NCI-H1417 (cell line): Measurements from ENCODE around the gene GNPNAT1.
"Not testable (repeated sequence)": the region's sequence is repeated elsewhere in the genome, so short reads cannot be mapped to it uniquely, and the experiment has no call there.

Experiments used
- DNase-seq, 3 experiments: peaks; one replicate each; lab custom pipeline; 2025; lab: John Stamatoyannopoulos, UW

The GNPNAT1 gene

DNA sequence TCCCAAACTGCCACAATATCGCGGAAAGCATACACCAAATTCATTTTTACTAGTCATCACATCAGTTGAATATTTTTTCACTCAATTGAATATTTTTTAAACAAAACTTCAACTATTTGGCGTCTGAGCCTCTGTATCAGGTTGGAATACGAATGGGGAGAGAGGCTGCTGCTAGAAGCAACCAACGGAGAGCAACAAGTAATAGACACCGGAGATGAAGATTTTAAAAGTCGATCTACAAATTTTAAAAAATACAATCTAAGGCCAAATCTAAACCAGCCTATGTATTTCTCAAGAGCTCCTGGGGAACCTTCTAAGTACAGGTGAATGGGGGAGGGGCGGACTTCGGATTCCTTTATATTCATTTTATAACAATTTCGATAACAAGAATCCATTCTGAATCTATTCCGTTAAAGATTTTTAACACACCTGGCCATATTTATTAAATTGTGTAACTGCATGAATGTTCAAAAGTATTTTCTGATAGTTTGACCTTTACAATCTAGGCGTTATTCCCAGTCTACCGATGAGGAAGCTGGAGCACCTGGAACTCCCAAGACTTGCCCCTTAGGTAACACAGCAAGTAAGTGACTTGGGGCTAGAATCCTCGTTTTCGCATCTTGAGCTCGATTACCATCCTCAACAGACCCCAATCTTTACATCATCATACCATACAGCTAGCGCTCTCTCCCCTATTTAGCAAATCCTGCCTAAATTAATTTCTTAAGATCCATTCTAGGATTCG is 1.2 kb downstream of the GNPNAT1 start:
- peak; percentile 11 to 92 (median 79) for DNase-seq

DNA sequence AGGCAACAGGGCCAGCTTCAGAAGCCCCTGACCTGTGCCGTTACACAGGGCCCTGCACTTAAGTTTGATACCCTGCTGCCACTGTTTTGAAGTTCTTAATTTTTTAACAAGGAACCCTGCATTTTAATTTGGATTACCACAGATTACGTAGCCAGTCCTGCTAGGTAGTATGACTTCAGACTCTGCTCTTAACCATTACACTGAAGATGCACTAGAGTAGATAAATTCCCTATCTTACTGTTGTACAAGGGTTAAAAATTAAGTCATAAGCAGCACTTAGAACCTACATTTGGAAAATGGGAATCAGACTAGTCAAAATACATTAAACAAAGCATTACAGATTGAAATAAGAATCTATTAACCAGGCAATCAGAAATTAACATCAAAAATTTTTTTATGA is 2.3 kb downstream of the GNPNAT1 start:
- DNase-seq: no peak

DNA sequence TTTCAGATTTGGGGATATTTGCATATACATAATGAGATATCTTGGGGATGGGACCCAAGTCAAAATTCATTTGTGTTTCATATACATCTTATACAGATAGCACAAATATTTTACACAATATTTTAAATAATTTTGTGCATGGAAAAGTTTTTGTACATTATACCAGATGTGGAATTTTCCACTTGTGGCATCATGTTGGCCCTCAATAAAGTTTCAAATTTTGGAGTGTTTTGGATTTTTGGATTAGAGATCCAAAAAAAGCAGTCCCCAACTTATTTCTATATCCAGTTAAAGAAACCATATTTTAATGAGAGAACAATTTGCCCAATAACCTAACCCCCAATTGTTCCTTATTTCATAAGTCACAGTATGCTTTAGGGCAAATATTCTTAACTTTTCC is 4.5 kb downstream of the GNPNAT1 start:
- DNase-seq: no peak

DNA sequence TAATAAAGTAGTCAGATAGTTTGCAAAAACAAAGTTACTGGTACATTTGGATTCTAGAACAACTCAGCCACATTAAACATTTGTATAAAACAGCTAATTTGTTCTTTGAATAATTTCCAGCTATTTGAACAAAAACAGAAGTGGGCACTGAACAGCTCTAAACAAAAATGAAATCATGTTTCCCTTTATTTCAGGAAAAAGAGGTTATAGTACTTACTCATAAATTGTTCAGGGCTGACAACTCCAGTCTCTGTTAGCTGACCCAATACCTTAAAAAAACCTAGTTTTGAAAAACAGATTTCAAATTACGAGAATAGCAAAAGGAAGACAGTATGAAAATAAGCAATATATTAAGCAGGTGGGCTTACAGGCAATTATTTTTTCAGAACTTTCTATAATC is 8.2 kb downstream of the GNPNAT1 start:
- no peak for DNase-seq

DNA sequence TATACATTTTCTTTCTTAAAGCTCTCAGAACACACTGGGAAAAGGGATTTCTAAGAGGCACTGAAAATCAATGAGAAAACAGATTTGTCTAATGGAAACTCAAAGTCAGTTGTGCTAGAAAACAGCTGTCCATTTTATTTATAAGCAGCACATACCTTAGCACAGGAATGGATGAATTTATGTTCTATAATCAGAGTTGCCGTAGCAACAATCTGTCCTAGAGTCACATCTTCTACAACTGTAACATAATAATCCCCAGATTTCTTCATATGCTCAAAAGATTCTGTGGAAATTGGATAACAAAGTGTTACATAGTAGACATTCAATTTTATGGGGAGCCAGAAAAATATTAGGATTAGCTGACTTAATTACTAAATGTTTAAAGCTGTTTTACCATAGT is 9.8 kb downstream of the GNPNAT1 start:
- no peak for DNase-seq

DNA sequence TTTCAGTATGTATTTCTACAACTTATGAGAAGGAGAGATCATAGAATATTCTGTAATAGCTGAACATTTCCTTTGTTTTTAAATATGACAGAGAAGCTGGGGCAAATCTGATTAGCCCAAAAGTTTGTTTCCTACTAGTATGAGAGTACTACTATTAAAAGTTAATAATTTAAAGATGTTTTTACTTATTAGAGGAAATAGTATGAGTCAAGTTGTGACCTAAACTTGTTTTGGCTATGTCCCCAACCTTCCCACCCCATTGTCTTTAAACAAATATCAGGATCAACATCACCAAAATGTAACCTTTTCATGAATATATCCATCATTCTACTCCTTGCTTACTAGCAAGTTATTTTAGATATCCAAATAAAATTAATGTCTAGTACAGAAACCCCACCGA is 10.5 kb downstream of the GNPNAT1 start:
- DNase-seq: no peak

DNA sequence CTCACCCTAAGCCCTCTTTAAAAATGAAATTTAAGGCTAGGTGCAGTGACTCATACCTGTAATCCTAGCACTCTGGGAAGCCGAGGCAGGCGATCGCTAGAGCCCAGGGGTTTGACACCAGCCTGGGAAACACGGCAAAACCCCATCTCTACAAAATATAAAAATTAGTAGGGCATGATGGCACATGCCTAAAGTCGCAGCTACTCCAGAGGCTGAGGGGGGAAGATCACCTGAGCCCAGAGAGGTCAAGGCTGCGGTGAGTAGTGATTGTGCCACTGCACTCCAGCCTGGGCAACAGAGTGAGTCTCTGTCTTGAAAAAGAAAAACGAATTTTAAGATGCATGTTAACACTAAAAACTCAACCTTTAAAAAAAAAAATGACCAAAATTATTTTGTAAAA is 12.7 kb downstream of the GNPNAT1 start:
- no peak for DNase-seq

DNA sequence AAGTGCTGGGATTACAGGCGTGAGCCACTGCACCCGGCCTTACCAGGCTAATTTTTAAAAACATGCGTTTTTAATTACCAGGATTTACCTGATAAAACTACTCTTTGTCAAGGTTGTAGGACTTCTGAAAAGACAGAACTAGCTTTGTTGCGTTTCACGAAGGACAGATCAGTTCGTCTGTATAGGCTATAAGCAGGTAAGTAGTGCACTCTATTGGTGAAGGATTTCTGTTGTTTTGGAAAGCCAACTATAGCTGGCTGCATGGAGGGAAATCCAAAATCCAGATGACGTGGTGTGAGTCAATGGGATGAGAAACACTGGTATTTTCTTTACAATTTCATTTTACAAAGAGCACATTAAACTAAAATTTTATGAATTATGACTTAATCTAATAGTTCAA is 14.6 kb downstream of the GNPNAT1 start:
- DNase-seq: no peak

DNA sequence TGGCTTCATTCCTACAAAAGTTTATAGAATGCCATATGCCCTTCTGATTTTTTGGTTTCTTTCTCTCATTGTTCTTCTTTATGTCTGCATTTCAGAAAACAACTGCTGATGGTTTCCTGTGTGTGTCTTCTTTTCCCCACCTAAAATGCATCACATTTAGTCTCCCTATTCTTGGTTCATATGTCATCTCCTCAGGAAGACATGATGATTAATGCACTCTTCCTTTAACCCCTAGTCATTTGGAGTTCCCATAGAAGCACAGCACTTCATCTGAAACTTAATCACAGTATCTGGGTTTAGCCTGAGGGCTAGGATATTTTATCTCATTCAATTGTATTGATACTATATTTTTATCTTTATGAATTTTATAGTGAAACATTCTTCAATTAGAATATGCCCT is 21.5 kb downstream of the GNPNAT1 start:
- no peak for DNase-seq

DNA sequence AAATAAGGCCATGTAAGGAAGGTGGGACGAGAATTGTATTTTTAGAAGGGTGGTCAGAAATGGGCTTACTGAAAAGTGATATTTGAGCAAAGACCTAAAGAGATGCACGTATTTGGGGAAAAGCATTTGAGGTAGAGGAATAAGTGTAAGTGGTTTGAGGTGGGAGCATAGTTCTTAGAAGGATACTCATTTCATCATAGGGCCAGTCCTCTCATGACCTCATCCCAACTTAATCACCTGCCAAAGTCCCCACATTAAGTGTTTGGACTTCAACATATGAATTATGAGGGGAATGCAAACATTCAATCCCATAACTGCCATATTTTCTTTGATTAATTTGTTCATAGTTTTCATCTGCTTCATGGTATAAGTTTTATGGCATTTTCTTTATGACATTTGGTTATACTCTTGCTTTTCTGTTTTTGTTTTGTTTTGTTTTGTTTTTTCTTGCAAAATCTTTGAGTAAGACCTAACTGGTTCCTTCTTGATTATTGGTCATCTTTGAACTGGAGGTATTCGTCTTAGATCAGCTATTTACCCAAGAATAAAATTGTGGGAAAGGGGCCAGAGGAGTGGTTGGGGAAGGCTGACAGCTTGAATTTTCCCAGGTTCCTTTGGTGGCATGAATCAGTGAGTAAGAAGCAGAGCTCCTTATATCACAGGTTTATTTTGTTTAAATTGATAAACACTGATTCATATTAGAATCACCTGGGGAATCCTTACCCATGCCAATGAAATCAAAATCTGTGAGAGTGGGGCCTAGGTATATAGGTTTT is 24.2 kb downstream of the GNPNAT1 start:
- no peak for DNase-seq

DNA sequence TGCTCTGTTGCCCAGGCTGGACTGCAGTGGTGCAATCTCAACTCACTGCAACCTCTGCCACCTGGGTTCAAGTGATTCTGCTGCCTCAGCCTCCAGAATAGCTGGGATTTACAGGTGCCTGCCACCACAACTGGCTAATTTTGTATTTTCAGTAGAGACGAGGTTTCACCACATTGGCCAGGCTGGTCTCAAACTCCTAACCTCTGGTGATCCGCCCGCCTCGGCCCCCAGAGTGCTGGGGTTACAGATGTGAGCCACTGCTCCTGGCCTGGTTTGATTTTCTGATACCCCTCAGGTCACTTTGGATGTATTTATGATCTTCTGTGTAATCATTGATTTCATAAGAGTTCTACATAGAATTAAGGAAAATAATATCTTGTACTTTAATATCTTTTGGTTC is 28.5 kb downstream of the GNPNAT1 start:
- DNase-seq: not testable (repeated sequence)

DNA sequence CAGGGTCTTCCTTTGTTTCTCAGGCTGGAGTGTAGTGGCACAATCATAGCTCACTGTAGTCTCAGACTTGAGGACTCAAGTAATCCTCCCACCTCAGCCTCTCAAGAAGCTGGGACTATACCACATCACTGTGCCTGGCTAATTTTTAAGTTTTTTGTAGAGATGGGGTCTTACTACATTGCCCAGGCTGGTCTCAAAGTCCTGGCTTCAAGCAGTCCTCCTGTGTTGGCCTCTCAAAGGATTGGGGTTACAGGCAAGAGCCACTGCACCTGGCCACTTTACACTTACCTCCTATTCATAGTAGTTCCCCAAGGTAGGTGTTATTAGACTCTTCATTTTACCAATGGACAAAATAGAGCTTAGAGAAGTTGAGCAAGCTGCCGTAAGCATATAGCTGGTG is 32.3 kb downstream of the GNPNAT1 start:
- DNase-seq: no peak

DNA sequence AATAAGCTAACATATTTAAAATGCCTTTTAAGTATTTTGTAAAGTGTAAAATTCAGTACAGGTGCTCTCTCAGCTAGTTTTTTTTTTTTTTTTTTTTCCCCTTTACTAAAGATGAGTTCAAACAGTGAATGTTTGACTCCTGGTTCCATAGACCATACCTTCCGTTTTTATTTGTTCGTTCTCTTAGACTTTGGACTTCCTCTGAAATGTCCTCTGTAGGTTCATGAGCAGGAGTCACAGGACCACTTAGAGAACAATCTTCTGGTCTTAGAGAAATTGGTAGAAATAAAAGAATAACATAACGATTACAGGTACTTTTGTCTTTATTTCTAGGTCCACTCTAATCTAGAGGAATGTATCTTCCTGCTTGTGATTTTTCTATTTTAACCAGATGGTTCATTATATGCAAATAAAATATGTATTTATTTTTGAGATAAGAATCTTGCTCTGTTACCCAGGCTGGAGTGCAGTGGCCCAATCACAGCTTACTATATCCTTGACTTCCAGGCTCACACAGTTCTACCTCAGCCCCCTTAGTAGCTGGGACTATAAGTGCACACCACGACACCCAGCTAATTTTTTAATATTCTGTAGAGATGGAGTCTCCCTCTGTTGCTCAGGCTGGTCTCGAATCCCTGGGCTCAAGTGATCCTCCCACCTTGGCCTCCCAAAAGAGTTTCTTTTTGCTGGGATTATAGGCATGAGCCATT is 35.6 kb downstream of the GNPNAT1 start:
- no peak for DNase-seq

DNA sequence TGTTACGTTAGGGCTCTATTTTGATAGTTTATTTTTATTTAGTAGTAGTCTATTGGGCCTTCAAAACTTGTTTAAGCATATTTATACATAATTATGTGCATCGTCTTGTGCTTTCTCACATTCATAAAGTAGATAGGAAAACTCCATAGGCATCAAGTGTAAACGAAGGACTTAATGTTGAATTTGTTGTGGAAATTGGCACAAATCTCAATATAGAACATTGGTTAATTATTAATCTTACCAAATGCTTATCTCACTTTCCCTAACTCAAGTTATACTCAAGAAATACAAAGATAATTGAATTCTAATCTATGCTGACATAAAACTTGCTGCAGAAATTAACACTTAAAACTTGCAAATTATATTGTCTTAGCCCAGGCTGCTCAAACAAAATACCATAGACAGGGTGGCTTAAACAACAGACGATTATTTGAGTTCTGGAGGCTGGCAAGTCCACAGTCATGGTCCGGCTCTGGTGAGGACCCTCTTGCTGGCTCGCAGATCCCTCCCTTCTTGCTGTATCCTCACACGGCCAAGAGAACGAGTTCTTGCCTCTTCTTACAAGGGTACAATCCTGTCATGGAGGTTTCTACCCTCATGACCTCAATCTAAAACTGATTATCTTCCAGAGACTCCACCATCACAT is 42.6 kb downstream of the GNPNAT1 start:
- no peak for DNase-seq

DNA sequence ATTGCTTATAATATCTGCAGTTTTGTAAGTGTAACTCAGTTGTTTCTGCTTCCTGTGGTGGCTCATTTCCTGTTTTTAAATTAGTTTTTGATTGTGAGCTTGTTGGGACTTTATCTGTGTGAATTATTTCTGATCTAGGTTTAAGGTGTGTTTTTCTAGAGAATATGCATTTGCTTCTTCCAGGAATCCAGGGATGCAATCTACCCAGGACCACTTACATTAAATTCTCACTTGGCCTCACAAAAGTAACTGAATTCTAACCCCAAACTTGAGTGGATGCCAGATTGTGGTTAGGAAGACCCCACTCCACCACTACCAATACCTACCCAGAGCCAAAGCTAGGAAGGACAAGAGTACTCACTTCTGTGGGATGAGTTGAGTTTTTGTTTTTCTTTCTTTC is 49.5 kb downstream of the GNPNAT1 start:
- no peak for DNase-seq

DNA sequence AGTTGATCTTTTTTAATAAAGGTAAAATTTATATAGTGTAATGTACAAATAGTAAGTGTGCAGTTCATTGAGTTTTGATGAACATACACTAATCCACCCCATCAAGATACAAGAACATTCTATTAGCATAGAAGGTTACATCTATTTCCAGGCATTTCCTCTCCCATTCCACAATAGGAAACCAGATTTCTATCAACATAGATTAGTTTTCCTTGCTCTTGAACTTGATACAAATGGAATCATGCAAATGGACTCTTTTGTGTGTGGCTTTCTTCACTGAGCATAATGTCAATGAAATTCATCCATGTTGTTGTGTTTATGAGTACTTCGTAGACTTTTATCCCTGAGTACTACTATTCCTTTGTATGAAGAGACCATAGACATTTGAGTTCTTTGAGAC is 50.7 kb downstream of the GNPNAT1 start:
- no peak for DNase-seq

DNA sequence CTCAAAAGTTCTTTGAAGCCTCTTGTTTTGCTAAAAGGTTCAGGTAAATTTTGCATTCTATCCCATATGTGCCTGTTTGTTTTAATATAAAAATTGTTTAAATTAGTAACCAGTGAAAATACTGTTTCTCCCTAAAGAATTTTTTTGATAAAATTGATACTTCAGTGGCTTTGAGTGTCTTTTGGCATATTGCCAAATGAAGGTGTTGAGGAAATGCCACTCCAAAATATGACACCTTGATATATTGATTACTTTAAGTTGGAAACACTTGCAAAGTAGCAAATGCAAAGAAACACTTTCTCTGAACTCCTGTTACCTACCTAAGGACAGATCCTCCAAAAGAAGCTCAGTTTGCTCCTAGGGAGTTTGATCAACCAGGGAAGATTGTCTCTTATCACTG is 53.0 kb downstream of the GNPNAT1 start:
- peak in 1 of 3 experiments; percentile 63 for DNase-seq

DNA sequence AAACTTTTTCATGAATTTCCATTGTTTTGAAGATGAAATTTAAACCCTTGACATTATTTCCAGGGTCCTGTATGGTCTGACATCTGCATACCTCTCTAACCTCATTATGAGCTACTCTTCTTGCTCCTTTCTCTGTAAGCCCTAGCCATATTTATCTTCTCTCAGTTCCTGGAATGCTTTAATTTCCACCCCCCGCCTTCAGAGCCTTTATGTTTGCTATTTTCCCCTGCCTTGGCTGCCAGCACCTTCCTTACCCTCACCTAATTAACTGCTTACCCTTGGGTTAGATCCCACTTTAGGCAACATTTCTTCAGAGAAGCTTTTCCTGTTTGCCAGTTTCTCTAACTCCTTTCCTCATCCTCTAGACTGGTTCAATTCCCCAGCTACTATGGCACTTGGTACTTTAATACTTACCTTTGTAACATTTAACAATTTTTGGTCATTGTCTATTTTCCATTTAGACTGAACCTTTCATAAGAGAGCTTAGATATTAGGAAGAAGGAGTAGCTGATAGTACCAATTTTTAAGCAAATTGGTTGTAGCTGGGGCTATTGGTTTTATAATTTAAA is 55.4 kb downstream of the GNPNAT1 start:
- no peak for DNase-seq

DNA sequence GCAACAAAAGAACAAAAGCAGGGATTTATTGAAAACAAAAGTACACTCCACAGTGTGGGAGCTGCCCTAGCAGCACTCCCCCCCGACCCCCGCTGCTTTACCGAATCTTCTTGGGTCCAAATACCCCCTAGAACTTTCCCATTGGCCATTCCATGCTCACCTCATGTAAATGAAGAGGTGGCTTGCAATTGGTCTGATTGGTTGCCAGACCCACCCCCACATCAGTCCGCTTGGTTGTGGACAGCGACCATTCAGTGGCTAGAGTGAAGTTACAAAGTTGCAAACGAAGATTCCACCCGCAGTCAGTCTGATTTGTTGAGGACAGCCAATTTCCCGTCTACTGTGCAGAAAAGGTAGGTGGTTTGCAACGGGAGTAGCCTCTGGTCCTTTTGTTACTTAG is 57.6 kb downstream of the GNPNAT1 start:
- no peak for DNase-seq

DNA sequence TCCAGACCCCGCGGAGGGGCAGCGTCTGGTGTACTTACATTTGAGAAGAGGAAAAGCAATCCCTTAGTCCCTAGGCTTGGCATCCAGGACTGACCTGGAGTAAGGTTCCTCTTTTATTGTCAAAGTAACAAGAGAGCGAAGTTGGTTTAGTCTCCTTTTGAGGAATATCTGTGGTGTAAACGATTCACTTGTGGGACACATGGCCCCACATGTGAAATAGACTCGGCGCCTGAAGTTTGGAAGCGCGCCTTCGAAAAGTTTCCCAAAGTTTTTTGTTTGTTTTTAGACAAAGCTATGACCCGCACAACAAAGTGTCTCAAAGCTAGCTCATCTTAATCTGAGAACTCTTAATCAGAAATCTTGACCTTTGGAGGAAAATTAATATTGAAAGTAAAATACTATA is 60.7 kb downstream of the GNPNAT1 start:
- DNase-seq: peak in 1 of 3 experiments; percentile 90

DNA sequence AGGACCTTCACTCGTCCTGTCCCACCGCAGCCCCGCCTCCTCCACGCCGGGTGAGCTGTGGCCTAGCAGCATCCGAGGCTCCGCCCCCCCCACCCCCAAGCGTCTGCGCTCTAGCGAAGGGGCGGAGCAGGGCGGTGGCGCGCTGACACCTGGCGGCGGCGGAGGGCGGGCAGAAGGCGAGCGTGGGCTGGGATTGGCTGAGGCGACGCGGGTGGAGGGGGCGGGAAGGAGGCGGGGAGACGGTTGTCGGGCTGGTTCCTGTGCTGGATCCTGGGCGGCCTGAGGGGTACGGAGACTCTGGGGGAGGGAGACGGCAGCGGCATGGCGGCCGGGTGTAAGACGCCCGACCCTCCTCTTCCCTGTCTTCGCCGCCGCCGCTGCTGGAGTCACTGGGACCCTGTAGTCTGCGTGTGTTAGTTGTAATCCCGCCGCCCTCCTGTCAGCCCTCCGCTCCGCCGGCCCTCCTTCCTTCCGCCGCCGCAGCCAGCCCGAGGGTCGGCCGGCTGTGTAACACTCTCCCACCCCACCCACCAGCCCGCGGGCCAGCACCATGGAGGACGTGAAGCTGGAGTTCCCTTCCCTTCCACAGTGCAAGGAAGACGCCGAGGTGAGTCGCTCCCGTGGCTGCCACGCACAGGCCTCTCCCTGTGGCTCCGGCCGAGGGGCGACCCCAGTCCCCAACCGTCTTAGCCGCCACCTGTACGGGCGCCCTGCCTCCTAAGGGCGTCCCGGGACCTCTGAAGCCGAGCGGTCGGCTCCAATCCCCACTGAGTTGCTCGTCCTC is 61.3 kb downstream of the GNPNAT1 start, which contains the start of gene STYX:
TSS of gene STYX (plus strand) at position 242 of the 784 bp plus-strand sequence. CDS start at position 551, 309 bp downstream.
- DNase-seq: peak; percentile 99 to 100 (median 100)
